Non-pigmented ciliary epithelial cell (primary cell): ENCODE measurements around the gene CCDC198.

ENCODE experiments used
- DNase-seq: peaks from one replicate; pipeline ENCODE4 v3.0.0-alpha.2; 2010; ENCODE audit warnings: low read depth

CCDC198 gene, protein sequence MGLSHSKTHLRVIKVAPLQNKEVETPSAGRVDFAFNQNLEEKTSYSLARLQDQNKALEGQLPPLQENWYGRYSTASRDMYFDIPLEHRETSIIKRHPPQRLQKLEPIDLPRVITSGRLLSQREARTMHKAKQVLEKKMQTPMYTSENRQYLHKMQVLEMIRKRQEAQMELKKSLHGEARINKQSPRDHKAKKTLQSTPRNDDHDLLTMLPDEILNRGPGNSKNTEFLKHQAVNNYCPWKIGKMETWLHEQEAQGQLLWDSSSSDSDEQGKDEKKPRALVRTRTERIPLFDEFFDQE

GRCh38 chr14:57493467-57494181 lies at the start of gene CCDC198:
CCDC198 (minus strand) TSS chr14:57493857; CDS start chr14:57493715, 142 bp downstream.
- DNase-seq: no peak

DNA sequence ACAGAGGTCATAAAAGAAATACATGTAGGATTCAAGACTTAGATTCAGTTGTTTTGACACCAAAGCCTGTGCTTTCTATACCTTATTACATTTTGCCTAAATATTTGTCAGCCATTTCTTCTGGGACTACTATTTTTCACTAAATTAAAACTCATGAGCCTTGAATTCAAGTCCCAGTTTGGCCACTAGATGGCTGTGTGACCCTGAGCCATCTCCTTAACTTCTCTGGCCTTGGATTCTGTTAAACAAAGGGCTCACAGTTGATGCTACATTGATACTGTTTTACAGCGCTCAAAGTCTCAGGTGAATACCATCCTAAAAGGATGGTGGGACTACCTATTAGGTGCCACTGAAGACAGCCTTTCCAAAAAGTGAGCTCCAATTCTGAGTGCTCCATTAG lies 39.6 kb upstream of the CCDC198 start:
- DNase-seq: no peak

DNA sequence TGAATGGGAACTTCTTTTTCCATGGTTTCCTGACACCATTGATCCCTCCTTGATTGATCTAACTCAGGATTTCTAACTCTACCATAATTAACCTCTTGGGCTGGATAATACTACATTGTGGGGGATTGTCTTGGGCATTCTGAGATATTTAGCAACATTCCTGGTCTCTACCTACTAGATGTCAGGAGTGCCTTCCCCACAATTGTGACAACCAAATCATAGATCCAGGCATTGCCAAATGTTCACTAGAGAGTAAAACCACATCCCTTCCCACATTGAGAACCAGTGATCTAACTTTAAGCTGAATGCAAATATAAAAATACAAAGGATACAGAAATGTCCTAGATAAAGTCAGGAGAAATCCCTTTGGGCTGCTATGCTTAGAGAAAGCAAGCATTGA lies 36.9 kb upstream of the CCDC198 start:
- no peak for DNase-seq

DNA sequence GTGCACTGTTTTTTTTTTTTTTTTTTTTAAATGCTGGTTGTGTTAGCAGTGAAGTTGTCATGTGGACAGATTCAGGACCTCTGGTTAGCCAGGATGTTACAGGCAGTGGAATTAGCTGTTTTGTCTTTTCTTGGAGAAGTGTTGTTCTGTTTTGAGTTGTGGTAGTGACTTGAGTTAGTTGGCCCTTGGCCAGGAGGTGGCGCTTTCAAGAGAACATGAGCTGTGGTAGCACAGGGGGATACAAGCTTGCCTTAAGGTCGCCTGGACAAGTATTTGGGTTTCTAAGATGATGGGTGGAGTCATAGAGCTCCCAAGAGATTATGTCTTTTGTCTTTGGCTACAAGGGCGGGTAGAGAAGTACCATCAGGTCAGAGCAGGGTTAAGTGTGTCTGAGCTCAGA lies 33.3 kb upstream of the CCDC198 start:
- no peak for DNase-seq

- no peak for DNase-seq
Measured at GRCh38 chr14:57519043-57519442, 25.4 kb upstream of the CCDC198 start.

DNA sequence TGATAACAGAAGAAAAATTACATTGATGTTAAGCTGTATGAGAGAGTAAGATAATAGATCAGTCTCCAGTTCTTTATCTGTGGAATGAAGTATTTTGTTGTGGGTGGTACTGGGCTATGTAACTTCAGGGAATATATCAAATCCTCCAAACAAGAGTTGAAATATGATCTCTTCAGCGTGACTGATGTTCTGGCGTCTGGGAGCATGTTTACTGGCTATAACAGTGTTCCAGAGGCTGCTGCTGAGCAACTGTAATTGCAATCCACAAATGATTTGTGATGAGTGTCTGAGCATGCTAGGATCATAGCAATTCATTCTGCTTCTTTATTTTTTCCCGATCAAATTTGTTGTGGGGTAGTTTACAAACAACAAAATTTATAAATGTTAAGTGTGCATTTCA lies 18.6 kb upstream of the CCDC198 start:
- DNase-seq: no peak

DNA sequence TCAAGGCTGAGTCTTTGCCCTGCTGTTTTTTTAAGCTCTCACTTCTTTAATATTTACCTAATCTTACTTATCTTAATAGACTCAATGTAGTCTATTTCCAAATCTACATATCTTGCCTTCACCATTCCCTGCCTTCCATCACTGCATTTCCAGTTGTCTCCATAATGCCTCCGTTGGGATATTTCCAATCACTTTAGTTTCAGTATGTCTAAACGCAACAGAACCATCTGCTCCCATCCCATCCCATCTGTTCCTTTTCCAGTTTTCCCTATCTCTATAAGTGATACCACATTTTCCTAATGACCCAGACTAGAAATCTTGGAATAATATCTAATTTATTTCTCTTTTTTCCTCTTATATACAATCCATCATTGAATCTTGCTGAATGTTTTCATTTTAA lies 15.1 kb upstream of the CCDC198 start:
- no peak for DNase-seq

DNA sequence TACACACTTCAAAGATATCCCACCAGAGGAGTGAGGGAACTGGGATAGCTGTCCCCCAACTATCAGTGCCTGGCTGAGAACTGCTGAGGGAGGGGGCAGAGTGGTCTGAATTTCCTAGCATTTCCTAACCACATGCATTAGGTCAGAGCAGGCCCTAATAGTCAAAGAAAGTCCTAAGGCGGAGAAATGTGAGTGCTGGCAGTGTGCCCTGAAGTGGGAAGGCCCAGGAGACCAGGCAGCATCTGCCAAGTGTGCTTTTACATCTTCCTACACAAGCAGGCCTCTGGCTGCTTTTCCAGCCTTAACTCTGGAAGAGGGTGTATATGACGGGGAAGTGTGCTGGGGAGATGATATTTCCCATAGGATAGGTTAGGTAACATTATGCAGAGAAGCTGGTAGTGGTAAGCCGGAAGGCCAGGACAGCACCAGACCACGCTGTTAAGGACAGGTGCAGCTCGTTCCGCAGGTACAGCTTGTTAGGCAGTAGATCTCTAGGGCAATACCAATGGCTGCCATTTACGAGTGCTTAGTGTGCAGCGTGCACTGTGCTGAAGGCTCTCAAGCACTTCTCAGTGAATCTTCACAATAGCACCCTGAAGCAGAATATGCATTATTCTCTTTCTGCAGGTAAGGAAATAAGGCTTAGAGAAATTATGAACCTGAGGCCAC lies 9.1 kb upstream of the CCDC198 start:
- no peak for DNase-seq

DNA sequence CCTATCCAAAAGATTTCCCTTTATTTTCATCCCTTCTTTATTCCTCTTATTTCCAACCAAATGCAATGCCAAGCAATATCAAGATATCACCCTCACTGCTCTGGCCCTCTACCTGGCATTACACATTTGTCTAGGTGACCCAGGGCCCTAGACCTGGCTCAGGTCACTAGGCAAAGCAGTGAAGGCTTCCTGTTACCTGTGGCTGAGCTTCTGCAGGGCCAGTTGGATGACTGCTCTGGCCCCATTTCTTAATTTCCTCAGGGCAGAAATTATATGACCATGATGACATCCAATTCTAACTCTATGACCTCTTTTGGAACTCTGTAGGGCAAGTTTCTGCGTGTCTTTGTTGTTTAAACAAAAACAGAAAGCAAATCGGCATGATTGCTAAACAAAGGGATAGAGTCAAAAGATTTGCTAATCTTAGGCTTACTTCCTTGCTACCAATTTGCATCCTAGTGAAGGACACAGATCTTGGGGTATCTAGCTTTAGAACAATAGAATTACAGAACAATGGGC lies 7.4 kb upstream of the CCDC198 start:
- no peak for DNase-seq

GRCh38 chr14:57498659-57499058 lies 5.0 kb upstream of the CCDC198 start:
- DNase-seq: no peak

- DNase-seq: no peak
Measured at GRCh38 chr14:57498035-57498434, 4.4 kb upstream of the CCDC198 start.

GRCh38 chr14:57495416-57495815 lies 1.8 kb upstream of the CCDC198 start:
- DNase-seq: no peak

DNA sequence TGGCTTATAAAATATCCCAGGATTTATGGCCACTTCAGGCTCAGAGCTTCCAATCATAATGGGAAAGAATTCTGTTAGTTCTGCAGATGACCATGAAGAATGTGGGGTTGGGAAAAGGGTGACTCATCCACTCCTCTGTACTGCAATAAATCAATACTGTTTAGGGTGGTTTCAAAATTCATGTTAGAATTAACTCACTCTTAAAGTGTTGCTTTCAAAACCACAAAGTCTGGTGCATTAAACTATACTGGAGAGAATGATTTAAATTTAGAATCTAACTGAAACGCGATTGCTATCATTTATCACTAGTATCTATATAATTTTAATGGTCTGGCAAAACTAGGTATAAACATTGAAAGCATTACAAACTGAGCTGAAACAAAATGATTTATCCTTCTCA lies 798 bp downstream of the CCDC198 start:
- peak; percentile 34 for DNase-seq

GRCh38 chr14:57491640-57492039 lies 2.0 kb downstream of the CCDC198 start:
- no peak for DNase-seq

DNA sequence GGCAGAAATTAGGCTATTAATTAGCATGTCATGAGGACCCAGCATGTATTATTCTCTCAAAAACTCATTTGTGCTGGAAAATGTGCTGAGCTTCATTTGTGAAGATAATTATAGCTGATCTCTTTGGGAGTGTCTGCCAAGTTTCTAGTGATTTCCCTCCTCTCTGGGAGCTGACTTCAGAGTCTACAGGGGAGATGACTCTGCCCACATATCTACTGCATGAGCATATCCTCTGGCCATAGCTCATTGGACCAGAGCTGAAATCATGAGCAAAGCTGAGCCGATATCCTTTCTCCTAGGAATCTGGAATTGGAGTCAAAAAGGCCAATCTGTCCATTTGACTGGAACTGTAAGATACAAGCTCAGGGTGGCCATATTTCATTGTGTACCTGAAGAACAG lies 5.9 kb downstream of the CCDC198 start:
- DNase-seq: peak; percentile 31

- DNase-seq: peak; percentile 20
Measured at GRCh38 chr14:57486767-57487379, 6.8 kb downstream of the CCDC198 start.

GRCh38 chr14:57485635-57486034 lies 8.0 kb downstream of the CCDC198 start:
- no peak for DNase-seq

GRCh38 chr14:57482120-57482519 lies 11.5 kb downstream of the CCDC198 start:
- no peak for DNase-seq

DNA sequence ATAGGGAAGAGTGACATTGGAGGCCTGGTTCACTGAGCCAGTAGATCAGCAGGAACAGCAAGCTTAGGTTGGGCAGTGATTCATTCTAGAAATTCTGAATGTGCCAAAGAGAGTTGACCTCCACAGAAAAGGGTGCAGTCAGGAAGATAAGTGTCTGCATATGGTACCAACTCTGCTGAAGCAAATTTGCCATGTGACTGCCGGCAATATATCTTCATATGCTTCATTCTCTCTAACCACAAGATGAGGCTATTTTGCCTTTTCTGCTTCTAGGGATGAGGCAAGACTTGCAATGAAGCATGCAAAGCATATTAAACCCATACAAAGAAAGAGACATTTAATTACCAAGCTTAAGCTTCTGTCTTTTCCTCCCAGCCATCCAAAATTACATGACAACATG lies 13.6 kb downstream of the CCDC198 start:
- peak; percentile 20 for DNase-seq

- DNase-seq: no peak
Measured at GRCh38 chr14:57479197-57479596, 14.5 kb downstream of the CCDC198 start.

DNA sequence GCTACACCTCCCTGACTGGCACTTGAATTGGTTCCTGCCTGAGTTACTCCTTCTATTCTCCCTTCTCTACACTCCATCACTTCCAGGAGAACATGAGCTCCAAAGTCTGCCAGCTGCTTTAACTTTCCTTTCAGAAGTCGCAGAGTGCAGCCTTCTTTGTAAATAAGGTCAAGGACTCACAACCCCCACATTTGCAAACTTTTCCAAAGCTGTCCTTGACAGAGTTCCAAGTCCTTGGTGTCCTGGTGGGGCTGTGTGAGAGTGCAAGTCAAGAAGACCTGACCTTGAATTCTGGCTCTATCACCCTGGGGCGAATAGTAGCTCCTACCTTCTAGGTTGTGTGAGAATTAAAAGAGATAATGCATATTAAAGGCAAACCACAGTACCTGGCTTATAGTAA lies 15.6 kb downstream of the CCDC198 start:
- no peak for DNase-seq

- no peak for DNase-seq
Measured at GRCh38 chr14:57470909-57471308, 22.7 kb downstream of the CCDC198 start.
